NCI-H2081 (cell line): ENCODE data around the gene C1orf87.
"Not testable (repeated sequence)": the region's sequence is repeated elsewhere in the genome, so short reads cannot be mapped to it uniquely, and the experiment has no call there.

Experiments used
- DNase-seq, 2 experiments: peaks; one replicate each; lab custom pipeline; 2025; lab: John Stamatoyannopoulos, UW

Gene C1orf87

GRCh38 chr1:59992040-59992820 lies 81.3 kb downstream of the C1orf87 start:
- DNase-seq: no peak

- no peak for DNase-seq
Observed at GRCh38 chr1:59990470-59990869, 83.1 kb downstream of the C1orf87 start.

DNA sequence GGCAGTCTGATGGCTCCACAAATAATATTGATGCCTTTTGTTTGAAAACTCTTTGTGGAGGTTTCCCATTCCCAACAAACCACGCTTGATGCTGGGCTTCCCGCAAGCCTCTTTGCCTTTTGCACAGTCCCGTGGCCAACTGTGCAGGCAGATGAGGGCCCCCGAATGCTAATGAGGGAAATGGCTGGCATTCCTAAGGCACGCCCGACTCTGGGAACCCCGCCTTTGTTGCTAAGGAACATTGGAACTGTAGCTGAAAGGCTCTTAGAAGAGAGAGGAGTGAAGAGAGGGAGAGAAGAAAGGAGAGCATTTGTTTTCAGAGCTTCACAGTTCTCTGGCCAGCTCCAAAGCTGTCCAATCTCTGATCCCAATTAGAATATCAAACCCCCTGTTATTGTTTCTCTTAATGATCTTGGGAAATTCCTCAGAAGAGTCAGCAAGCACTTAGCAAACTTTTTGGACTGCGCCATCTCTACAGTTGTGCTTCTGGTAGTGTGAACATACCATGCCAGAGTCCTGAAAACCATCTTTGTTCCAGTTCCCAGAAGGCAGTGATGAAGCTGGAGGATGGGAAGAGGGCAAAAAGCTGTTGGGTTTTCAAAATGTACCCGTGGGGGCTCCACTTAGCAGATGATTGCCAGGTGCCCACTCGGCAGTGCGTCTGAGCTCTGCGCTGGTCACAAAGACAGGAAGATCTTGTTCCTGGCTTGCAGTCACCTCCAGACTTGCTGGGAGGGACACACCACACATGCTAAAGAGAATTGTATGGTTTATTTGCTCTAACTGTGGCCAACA lies 86.9 kb downstream of the C1orf87 start:
- no peak for DNase-seq

GRCh38 chr1:59985911-59986515 lies 87.6 kb downstream of the C1orf87 start:
- DNase-seq: no peak

DNA sequence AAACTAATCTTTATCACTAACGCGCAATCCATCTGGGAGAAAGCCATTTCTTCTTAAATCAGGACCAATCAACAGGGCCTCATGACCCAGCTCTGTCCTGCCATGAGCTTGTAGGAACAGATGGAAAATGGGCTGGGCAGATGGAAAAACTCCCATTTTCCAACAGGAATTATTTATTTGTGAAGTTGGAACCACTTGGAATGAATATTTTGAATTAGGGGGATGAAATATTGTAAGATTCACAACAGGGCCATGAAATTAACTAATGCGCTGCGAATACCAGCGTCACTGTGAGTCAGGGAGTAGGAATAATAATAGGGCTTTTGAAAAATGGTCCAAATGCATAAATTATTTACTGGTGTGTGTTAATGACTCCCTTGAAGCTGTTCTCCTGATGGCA lies 93.9 kb downstream of the C1orf87 start:
- no peak for DNase-seq

- DNase-seq: no peak
Observed at GRCh38 chr1:59978511-59978910, 95.1 kb downstream of the C1orf87 start.

- DNase-seq: no peak
Observed at GRCh38 chr1:59978026-59978425, 95.5 kb downstream of the C1orf87 start.

DNA sequence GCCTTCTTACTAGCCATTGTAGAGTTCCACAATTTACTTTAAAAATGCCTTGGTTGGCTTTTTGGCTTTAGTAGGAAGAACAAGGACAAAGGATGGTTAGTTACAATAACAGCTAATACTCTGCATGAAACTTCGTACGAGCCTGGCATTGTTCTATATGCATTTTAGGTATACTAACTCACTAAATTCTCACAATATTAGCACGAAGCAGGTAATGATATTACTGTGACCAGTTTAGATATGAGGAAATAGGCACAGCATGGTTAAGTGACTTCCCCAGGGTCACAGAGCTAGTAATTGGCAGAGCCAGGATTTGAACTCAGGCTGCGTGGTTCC lies 96.5 kb downstream of the C1orf87 start:
- no peak for DNase-seq

GRCh38 chr1:59976194-59977074 lies 97.1 kb downstream of the C1orf87 start:
- peak; percentile 63 to 69 for DNase-seq

DNA sequence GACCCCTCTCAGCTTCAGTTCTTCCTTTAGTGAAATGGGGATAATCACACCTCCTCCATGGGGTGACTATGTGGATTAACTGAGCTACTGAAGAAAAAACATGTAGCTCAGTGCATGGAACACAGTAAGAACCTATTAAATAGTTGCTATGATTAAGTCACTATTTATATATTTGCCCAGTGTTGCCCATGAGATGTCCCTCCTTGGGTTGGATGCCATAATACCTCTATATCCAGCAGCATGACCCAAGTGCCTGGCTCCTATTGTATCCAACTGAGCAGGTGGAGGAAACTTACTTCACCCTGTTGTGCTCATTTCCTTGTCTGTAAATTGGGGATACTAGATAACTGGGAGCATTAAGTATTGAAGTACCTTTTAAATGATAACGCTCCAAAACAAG lies 99.9 kb downstream of the C1orf87 start:
- DNase-seq: no peak

GRCh38 chr1:59972216-59972927 lies 101.2 kb downstream of the C1orf87 start:
- peak; percentile 66 to 89 for DNase-seq

DNA sequence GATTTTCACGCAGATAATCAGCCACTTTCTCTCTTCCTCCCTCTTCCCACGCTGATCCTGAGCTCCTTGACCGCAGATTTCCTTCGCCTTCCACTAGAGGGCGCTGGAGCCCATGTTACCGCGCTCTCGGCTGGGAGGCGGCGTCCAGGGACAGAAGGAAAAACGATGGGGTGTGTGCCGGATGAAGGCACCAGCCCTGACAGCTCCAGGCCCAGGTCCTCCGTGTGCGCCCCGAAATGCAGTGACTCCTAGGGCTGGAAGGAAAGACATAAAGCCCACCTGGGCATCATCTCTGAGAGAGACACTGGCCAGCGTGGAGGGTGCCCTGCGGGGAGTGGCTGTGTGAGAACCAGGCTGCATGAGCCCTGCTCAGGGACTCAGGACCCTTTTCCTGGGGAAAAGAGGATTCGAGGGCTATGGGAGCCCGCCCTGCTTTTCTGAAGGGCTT lies 102.1 kb downstream of the C1orf87 start:
- DNase-seq: peak; percentile 76 to 80

- not testable (repeated sequence) for DNase-seq
Observed at GRCh38 chr1:59969542-59970175, 103.9 kb downstream of the C1orf87 start.

- not testable (repeated sequence) for DNase-seq
Observed at GRCh38 chr1:59968746-59969145, 104.8 kb downstream of the C1orf87 start.

- DNase-seq: peak in 1 of 2 experiments; percentile 4
Observed at GRCh38 chr1:59967780-59968179, 105.8 kb downstream of the C1orf87 start.

DNA sequence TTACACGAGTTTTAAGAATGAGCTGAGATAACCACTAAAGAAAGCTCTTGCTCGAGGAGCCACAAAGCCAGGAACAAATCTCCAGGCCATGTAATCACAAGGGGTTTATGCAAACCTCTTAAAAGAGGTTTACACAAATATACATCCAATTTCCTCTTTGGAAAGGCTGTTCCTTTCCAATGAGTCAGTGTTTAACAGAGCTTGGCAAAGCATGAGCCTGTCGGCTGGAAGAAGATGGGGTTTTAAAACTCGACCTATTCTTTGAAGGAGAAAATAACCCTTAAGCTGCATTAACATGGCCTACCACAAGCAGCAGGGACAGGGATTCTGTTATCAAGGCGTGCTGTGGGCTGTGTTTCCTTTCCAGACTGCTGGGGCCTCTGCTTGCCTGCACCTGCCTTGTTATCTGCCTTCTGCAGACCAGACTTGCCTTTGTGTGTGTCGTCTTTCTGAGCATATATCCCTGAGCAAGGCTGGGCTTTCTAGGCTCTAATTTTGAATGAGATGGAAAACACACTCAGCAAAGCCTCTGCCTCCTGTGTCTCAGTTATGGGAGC lies 106.4 kb downstream of the C1orf87 start:
- peak in 1 of 2 experiments; percentile 38 for DNase-seq

DNA sequence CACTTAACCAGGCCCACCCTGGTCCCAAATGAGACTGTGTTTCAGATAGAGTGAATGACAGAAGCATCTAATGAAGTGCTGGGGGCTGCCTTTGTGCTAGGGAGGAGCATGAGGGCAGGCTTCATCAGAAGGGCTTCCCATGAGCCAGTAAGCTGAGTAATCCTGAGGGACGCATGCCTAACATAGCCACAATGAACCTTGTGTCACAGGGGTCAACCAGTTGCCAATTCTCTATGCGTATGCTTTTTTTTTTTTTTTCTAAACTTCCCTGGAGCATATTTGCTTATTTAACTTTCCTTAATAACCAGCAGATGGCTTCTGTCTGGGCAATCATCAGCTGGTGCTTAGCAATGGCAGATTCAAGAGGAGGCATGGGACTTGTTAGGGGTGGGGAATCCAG lies 121.5 kb downstream of the C1orf87 start:
- no peak for DNase-seq

DNA sequence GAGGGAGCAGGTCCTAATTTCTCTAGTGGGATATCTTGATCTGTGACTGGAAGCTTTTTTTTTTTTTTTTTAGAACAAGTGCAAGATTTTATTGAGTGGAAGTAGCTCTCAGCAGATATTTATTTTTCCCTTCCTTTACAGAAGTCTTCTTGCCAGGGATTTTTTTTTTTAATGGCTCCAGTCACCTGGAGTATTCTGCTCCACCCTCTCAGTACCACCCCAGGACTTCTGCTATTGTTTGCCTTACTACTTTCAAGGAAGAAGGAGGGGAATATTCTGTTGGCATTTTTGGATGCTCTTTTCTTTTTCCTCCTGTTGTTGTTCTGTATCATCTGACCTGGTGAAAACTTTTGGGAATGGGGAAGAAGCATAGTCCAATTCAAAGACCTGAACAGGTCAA lies 123.9 kb downstream of the C1orf87 start:
- no peak for DNase-seq

DNA sequence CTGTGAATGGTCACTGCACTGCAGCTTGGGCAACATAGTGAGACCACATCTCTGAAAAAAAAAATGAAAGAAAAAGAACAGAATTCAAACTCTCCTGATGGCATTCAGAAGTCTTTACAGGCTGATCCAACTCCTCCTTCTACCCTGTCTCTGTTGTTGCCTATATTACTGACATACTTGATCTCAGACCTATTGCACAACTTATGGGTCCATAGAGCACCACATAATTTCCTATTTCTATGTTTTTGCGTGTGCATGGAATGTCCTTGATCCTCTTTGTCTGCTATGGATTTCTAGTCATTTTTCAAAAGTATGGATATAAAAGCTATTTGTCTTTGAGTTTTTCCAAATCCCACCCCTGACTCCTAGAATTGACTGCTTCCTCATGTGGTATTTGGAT lies 124.6 kb downstream of the C1orf87 start:
- no peak for DNase-seq
